HEK293 (cell line): ENCODE results near the gene FNDC5.

Experiments used
- WT1 ChIP-seq: fragments of 450-650 bp; formaldehyde crosslinking; IDR thresholded peaks from 2 replicates; pipeline ENCODE4 v1.5.1; 2016; ENCODE audit warnings: missing biosample characterization, missing genetic modification characterization
- ZNF501 ChIP-seq: fragments of 450-650 bp; formaldehyde crosslinking; IDR thresholded peaks from 2 replicates; pipeline ENCODE4 v1.5.1; 2016; ENCODE audit warnings: missing biosample characterization, missing genetic modification characterization
- TF ChIP-seq, protein P1 (sequence below): fragments of 450-650 bp; formaldehyde crosslinking; IDR thresholded peaks from 2 replicates; pipeline ENCODE4 v1.5.1; 2016; ENCODE audit warnings: missing biosample characterization, missing genetic modification characterization

DNA sequence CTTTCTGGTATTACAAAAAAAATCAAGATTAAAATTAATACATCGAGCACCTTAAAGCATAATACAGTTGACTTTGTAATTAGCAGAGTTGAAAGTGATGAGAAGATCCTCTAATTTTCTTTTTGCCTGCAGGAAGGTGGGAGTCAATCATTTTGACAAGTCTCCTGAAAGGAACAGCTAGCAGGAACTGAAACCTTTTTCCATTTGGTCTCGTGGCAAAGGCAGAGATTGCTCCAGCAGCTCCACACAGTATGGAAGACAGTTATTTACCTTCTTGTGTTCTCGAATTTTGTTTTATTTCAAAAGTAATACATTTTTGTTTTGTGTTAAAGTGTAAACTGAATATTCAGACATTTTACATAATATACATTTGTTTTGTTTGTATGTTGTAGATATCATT lies 45.5 kb downstream of the FNDC5 start:
- TF ChIP-seq, protein P1, sequence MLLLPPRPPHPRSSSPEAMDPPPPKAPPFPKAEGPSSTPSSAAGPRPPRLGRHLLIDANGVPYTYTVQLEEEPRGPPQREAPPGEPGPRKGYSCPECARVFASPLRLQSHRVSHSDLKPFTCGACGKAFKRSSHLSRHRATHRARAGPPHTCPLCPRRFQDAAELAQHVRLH (tag by site-specific recombination) = no peak
- TF ChIP-seq WT1 (tag by site-specific recombination) (no peak), ZNF501 (tag by site-specific recombination) (no peak)
